Measurements from ENCODE around the gene SNRK. TPM values are rescaled to one million over a fixed set of nuclear protein-coding genes. Genes with fewer than 3 reads are reported as not detected.

SNRK gene
- total RNA-seq, 1 experiment from 2014 or later = 16.6 TPM

DNA sequence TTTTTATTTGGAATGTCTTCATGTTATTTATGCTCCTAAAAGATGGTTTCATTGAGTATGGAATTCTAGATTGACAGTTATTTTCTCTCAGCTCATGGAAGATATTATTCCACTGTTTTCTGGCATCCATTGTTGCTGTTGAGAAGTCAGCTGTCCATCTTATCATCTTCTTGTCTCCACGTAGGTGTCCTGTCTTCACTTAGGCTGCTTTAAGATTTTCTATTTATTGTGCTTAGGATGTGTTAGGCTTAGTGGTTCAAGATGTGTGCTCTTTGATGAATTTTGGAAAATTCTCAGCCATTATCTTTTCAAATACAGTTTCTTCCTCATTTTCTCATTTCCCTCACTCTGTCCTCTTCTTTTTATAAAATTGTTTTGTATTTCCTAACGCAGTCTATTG is 52.0 kb downstream of the SNRK start:
- CTCF ChIA-PET = interaction anchor here (0.7 kb wide), 2 partner anchors 54 to 173 kb away, joined by 3 to 5 read pairs; no protein-coding TSS in a partner anchor
- intact Hi-C loops (cut with micrococcal nuclease) = no loop called here

DNA sequence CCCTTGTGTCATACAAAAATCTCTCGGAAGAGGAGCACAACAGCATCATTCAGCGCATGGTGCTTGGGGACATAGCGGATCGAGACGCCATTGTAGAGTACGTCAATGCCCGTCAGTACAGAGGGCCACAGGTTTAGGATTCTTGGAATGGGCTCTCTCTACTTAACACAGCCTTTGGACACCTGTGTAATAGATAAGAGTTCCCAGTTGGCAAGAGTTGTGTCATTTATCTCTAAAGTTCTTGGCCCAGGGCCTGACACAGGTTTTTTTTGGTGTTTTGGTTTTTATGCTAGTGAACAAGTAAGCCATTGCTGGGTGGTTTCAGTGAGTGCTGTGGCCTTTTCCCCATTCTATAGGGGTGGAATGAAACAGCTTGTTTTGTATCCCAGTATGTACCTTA is 54.1 kb downstream of the SNRK start:
- BruUV-seq (replicated peaks) = no TSS peak
- no peak overlapping the region for H3K4me3 Mint-ChIP-seq (ENCODE audit: unreplicated experiment)
- TF ChIP-seq, protein P1, sequence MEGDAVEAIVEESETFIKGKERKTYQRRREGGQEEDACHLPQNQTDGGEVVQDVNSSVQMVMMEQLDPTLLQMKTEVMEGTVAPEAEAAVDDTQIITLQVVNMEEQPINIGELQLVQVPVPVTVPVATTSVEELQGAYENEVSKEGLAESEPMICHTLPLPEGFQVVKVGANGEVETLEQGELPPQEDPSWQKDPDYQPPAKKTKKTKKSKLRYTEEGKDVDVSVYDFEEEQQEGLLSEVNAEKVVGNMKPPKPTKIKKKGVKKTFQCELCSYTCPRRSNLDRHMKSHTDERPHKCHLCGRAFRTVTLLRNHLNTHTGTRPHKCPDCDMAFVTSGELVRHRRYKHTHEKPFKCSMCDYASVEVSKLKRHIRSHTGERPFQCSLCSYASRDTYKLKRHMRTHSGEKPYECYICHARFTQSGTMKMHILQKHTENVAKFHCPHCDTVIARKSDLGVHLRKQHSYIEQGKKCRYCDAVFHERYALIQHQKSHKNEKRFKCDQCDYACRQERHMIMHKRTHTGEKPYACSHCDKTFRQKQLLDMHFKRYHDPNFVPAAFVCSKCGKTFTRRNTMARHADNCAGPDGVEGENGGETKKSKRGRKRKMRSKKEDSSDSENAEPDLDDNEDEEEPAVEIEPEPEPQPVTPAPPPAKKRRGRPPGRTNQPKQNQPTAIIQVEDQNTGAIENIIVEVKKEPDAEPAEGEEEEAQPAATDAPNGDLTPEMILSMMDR (IDR thresholded peaks at IDR 0.05; ENCODE audit: unreplicated experiment) = no peak
- POLR2A ChIA-PET = no interaction called here
- no peak for DNase-seq (ENCODE audit: unreplicated experiment)
- CTCF ChIA-PET = interaction anchor here (0.6 kb wide), 1 partner anchor 378 kb away, joined by 3 read pairs; no protein-coding TSS in a partner anchor
- no peak overlapping the region for H3K27ac Mint-ChIP-seq (ENCODE audit: low read depth, unreplicated experiment)
- no peaks in the 10 kb centered on the region for H3K27me3 Mint-ChIP-seq (ENCODE audit: insufficient read depth, unreplicated experiment)
- peaks cover 81% of the 10 kb centered on the region for H3K36me3 Mint-ChIP-seq (ENCODE audit: insufficient read depth, unreplicated experiment)
- no peaks in the 10 kb centered on the region for H3K4me1 Mint-ChIP-seq (ENCODE audit: insufficient read depth, unreplicated experiment)
- intact Hi-C loops (cut with micrococcal nuclease) = no loop called here
- peaks cover 6% of the 10 kb centered on the region for H3K9me3 Mint-ChIP-seq (ENCODE audit: unreplicated experiment)

More for the DNA sequence above, 52.0 kb downstream of the SNRK start:
- no peak overlapping the region for H3K4me3 Mint-ChIP-seq (ENCODE audit: unreplicated experiment)
- BruUV-seq (replicated peaks) = no TSS peak
- no peaks in the 10 kb centered on the region for H3K4me1 Mint-ChIP-seq (ENCODE audit: insufficient read depth, unreplicated experiment)
- no peak overlapping the region for H3K27ac Mint-ChIP-seq (ENCODE audit: low read depth, unreplicated experiment)
- H3K9me3 Mint-ChIP-seq (ENCODE audit: unreplicated experiment) = peaks cover 13% of the 10 kb centered on the region
- DNase-seq (ENCODE audit: unreplicated experiment) = peak; percentile 18
- POLR2A ChIA-PET = interaction anchor here (0.7 kb wide), 2 partner anchors 12 to 16 kb away, joined by 3 read pairs; no protein-coding TSS in a partner anchor
- TF ChIP-seq, protein P1 (IDR thresholded peaks at IDR 0.05; ENCODE audit: unreplicated experiment) = no peak
- H3K36me3 Mint-ChIP-seq (ENCODE audit: insufficient read depth, unreplicated experiment) = peaks cover 80% of the 10 kb centered on the region
- no peaks in the 10 kb centered on the region for H3K27me3 Mint-ChIP-seq (ENCODE audit: insufficient read depth, unreplicated experiment)

DNA sequence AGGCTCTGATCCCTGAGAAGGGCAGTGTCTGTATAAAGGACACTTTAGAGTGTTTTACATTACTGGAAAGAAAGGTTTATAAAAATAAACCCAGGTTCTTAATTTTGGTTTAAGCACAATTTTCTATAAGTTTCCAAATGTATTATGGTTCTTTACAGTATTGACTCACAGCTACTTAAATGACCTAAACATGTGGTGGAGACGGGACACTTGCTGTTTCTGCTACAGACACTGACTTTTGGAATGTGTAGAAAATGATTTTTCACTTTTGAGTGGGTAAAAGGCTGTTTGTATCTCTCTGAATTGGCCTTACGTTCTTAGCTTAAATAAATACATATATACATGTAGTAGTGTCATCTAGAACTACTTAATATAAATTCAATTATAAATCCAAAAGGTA is 55.4 kb downstream of the SNRK start:
- CTCF ChIA-PET = no interaction called here
- no TSS peak for BruUV-seq (replicated peaks)
- H3K4me3 Mint-ChIP-seq (ENCODE audit: unreplicated experiment) = no peak overlapping the region
- POLR2A ChIA-PET = no interaction called here
- H3K27ac Mint-ChIP-seq (ENCODE audit: low read depth, unreplicated experiment) = no peak overlapping the region
- H3K27me3 Mint-ChIP-seq (ENCODE audit: insufficient read depth, unreplicated experiment) = no peaks in the 10 kb centered on the region
- DNase-seq (ENCODE audit: unreplicated experiment) = no peak
- no peaks in the 10 kb centered on the region for H3K9me3 Mint-ChIP-seq (ENCODE audit: unreplicated experiment)
- TF ChIP-seq, protein P1 (IDR thresholded peaks at IDR 0.05; ENCODE audit: unreplicated experiment) = no peak
- H3K36me3 Mint-ChIP-seq (ENCODE audit: insufficient read depth, unreplicated experiment) = peaks cover 81% of the 10 kb centered on the region
- H3K4me1 Mint-ChIP-seq (ENCODE audit: insufficient read depth, unreplicated experiment) = no peaks in the 10 kb centered on the region
- intact Hi-C loops (cut with micrococcal nuclease) = no loop called here

DNA sequence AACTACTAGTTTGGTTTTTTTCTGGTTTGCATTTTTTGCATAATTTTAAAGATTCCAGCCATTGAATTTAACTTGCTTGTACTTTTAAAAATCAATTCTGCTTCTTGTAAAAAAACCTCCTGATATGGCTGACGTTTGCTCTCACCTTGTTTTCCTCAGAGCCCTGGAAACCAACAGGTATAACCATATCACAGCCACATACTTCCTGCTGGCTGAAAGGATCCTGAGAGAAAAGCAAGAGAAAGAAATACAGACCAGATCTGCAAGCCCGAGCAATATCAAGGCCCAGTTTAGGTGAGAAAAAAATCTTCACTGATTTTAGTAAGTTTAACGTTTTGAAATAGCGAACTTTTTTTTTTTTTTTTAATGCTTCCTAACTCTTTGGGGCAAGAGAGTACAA is 56.8 kb downstream of the SNRK start:
- Mint-ChIP-seq H3K4me3 (ENCODE audit: unreplicated experiment) (no peak overlapping the region), H3K9me3 (ENCODE audit: unreplicated experiment) (no peaks in the 10 kb centered on the region), H3K27me3 (ENCODE audit: insufficient read depth, unreplicated experiment) (no peaks in the 10 kb centered on the region), H3K27ac (ENCODE audit: low read depth, unreplicated experiment) (no peak overlapping the region), H3K4me1 (ENCODE audit: insufficient read depth, unreplicated experiment) (no peaks in the 10 kb centered on the region), H3K36me3 (ENCODE audit: insufficient read depth, unreplicated experiment) (peaks cover 83% of the 10 kb centered on the region)
- DNase-seq (ENCODE audit: unreplicated experiment) = no peak
- ChIA-PET CTCF (interaction anchor here (1.3 kb wide), 1 partner anchor 163 kb away, joined by 4 read pairs; no protein-coding TSS in a partner anchor), POLR2A (no interaction called here)
- TF ChIP-seq, protein P1 (IDR thresholded peaks at IDR 0.05; ENCODE audit: unreplicated experiment) = no peak
- intact Hi-C loops (cut with micrococcal nuclease) = no loop called here
- no TSS peak for BruUV-seq (replicated peaks)
